Stimulated activated CD8-positive, alpha-beta memory T cell treated with anti-CD3 and anti-CD28 coated beads, Interleukin-2, amount 100 ng/mL, for 1 hour (primary cell): ENCODE measurements around the gene HPCAL1.

Experiments used
- DNase-seq, 2 donors: peaks; one replicate each; pipeline ENCODE4 v3.0.0-alpha.2; 2020; ENCODE audit warnings: low read depth in 2 of 2

Gene HPCAL1

DNA sequence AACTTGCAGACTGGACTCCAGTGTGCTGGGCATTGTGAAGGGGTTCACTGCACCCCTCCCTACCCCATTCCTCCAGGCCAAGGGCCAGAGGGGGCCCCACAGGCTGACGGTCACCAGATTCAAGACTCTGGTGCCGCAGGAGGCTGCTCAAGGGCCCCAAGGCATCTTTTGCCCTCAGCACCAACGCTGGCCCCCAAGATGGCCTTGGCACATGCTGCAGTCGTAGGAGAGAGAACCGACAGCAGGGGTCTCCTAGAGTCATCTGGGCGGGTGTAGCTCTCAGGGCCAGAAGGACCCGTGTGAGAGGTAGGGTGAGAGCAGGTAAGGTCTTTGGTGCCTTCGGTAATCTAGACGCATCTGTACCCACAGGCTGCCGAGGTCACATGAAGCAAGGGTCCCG lies 164.1 kb downstream of the HPCAL1 start:
- no peak for DNase-seq

DNA sequence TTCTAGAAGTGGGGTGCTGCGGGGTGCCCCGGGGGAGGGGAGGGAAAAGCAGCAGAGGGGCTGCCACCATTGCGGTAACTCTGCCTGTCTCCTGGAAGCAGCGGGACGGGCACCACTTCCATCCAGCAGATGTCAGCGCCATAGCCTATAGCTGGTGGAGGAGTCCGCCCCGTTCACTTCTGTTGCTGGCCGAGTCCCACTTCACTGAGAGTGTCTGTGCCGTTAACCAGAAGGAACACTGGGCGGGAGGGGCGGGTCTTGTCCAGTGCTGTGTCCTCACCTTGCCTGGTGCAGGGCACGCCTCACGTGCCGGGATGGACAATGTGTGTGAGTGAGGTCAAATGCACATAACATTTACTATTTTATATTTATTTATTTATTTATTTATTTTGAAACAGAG lies 164.7 kb downstream of the HPCAL1 start:
- DNase-seq = no peak

DNA sequence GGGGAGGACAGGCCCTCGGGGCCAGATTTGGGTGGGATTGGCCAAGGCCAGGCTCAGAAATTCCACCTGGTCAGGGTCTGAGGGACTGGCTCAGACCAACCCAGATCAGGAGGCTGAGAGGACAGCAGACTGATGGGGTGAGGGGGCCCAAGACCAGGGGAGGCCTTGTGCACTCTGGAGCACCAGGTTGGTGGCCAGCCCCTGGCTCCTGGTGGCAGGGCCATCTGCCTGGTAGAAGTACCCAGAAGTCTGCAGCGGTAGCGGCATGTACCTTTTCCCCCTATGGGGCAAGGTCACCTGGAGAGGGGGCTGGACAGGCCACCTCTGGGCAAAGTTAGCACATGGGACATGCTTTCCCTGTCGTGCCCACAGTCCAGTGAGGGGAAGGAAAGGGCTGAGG lies 166.6 kb downstream of the HPCAL1 start:
- no peak for DNase-seq

DNA sequence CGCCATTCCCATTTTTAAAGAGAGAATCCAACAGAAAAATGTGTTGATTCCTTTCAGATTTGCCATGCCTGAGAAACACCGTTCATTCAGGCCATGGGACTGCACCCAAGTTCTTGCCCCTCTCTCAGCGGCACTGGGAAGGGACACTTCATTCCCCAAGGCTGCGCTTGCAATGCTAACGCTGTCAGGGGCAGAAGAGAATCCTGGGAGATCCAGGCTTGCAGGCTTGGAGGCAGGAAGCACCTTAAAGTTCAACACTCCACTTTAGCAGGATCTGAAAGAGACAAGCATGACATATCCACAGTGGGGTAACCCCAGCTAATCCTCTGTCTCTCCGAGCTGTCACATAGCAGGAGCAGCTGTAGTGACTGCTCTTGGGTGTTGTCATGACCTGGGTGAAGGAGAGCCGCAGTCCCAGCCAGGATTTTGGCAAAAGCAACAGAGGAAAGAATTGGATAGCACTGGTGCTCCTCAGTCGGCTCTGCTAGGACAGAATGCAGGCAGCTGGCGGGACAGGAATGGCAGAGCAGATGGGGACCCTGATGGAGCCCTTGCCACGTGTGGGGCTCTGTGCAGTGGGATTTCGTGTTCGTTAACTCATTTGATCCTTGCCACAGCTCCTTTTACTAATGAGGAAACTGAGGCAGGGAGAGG lies 167.4 kb downstream of the HPCAL1 start:
- DNase-seq = no peak

DNA sequence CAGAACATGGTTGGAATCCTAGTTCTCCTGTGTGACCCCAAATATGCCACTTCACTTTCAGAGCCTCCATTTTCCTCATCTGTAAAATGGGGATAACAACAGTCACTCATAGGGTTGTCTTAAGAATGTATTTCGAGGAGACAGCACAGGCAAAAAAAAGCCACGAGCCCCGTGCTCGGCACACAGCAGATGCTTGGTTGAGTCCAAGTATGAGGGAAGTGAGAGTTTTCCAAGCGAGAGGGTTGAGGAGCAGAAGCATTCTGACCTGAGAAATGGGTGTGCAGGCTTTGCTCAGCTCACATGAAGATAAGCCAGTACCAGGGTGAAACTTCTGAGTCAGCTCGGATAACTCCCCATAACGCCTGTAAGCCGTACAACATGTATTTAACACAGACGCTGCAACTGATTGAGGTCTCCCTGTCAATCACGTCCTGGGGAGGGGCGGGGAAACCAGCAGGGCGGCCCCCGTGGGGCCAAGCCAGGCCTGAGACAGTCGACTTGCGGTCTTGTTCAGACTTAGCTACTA lies 168.4 kb downstream of the HPCAL1 start:
- DNase-seq = no peak

DNA sequence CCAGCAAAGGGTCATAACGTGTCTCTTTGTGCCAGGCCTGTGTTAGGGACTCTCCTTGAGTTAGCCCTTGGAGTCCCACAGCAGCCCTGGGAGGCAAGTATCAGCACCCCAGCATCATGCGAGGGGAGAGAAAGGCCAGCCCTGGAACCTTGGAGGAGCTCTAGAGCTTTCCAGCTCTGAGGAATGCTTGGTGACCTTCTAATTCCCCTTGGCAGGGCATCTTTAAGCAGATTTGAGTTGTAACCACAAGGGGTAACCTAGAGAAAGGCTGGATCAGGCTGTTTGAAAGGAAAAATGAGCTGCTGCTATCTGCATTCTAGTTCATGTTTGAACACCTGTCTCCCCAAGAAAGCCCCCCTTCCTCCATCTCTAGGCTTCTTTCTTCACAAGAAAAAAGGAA lies 169.3 kb downstream of the HPCAL1 start:
- no peak for DNase-seq

DNA sequence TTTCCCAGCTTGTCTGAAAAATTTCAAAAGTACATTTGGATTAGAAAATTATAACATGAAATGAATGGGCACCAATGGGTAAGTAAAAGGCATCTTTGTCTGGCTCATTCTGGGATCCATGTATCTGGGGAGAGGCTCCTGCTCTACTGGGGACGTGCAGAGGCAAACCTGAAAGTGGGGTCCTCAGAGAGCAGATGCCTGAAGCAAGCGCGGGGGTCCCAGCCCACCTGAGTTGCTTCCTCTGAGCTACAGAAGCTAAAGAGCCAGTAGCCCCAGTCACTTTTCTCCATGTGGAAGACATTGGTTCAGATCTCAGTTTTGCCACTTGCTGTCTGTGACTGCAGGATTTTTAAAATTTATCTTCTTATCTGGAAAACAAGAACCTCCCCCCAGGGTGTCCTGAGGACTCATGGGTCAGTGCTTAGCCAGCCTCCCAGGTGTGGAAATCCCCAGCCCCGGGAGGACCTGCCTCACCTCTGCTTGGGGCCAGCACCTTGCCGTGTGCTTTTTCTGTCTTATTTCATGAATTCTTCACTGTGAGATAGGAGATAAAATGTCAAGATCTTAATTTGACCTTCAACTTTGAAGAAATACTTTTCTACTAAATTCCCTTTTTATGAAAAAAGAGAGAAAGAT lies 170.5 kb downstream of the HPCAL1 start:
- no peak for DNase-seq

DNA sequence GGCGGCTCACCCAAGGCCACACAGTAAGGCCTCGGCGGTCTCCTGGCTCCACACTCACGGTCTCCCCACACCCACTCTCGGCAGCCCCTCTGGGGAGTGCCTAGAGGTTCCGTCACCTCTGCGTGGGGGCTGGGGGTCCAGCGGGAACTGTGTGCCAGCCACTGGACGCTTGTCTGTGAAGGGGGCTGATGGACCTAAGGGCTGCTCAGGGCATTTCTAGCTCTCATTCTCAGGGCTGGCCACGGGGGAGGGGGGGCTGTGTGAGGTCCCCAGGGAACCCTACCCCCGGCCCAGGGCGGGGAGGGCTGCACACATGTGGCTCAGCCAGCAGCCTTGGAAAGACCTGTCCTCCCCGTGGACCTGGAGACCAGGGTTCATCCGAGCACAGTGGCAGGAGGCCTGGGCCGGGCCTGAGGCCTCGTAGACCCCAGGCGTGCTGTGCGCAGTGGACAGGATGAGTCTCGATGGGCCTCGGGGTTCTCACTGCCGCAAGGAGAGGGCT lies 172.6 kb downstream of the HPCAL1 start:
- DNase-seq = no peak

DNA sequence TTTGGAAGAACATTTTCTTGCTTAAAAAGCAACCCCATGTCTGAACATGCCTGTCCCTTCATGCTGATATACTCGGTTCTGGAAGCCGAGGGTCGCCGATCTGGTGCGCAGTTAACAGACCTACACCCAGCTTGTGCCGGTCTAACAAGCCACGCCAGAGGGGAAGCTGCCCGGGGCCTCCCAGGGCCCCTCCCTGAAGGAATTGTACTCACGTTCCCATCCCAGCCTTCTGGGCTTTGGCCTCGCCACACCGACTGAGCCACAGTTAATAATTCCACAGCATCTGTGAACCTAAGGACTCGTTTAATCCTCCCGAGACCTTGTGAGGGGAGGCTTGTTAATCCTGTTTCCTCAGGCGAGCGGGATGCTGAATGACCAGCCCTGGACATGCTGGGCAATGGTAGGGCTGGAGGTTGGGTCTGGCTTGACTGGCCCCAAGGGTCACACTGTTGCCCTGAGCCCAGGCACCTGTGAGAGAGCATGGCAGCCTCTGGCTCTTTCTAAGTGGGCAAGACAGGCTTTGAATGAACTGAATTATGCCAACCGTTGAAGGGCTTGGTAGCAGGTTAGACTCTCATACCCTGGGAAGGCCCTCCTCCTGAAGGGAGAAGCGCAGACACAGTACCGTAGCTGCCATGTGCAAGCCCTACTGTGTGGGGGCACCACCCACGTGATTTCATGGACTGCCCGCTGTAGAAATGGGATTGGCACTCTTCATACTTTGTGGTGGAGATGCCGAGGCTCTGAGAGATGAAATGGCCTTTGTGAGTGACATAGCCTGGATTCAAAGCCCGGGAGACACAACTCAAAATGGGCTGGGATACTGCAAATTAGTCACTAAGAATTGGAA lies 173.3 kb downstream of the HPCAL1 start:
- DNase-seq = no peak

DNA sequence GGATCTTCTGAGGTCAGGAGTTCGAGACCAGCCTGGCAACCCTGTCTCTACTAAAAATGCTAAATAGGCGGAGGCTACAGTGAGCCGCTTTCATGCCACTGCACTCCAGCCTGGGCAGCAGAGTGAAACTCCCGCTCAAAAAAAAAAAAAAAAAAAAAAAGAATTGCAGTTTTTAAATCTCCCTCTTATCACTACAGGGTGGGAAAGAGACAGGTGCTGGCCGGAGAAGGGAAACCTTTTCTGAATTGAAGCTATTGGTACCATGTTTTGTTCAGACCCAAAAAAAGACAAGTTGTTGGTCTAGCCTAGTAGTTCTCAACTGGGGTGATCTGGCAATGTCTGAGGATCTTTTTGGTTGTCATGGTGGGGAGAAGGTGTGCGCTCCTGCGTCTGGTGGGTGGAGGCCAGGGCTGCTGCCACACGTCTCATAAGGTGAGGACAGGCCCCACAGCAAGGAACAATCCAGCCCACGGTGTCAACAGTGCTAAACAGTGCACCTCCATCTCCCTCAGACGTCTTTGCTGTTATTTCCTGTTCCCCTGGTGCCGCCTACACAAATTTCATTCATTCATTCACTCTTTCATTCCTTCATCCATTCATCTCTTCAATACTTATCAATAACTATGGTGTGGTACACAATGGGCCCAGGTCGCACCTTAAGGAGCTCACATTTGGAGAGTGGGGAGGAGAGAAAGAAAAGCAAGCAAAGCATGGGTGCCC lies 174.2 kb downstream of the HPCAL1 start:
- no peak for DNase-seq
